SIG-M5 treated with dmso at 0.1 percent for 504 hours (cell line): ENCODE measurements around the gene NEK4.

Source experiments
- DNase-seq: peaks from one replicate; lab custom pipeline; 2025; ENCODE audit not compliant: unreplicated experiment; lab: John Stamatoyannopoulos, UW

The NEK4 gene

DNA sequence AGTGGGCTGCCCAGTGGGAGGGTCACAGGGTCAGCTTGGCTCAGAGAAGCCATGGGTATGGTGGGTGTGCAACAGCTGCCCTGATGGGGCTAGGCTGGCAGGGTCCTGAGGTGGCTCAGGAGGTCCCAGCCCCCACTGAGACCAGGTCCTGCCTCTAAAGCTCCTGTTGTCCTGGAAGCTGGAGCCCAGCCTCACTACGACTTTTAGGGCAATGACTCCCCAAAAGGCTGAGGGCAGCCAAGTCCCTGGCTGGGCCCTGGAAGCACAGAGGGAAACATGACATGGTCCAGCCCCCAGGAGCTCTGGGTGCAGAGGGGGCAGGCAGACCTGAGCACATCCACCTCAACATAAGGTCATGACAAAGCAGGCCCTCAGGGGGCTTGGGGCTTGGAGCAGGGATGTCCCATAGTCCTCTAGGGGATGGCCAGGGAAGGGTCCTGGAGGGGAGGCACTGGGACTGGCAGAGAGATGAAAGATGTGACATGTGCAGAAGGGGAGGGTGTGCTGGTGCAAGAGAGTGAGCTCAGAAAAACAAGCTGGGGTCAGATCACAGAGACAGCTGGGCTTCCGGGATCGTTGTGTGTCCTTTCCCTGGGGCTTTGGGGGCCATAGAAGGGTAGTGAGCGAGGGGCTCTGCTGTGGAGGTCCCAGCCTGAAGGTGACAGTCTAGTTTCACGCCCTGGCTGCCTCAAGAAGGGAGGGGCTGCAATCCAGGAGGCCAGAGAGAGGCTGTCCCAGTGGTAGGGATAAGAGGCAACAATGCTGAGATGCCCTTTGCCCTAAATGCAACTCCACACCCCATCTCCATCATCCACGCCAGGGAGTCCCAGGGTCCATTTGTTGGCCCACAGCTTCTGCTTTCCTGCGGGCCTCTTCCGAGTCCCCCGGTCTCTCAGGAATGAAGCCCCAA lies 23.2 kb upstream of the NEK4 start:
- DNase-seq = no peak

DNA sequence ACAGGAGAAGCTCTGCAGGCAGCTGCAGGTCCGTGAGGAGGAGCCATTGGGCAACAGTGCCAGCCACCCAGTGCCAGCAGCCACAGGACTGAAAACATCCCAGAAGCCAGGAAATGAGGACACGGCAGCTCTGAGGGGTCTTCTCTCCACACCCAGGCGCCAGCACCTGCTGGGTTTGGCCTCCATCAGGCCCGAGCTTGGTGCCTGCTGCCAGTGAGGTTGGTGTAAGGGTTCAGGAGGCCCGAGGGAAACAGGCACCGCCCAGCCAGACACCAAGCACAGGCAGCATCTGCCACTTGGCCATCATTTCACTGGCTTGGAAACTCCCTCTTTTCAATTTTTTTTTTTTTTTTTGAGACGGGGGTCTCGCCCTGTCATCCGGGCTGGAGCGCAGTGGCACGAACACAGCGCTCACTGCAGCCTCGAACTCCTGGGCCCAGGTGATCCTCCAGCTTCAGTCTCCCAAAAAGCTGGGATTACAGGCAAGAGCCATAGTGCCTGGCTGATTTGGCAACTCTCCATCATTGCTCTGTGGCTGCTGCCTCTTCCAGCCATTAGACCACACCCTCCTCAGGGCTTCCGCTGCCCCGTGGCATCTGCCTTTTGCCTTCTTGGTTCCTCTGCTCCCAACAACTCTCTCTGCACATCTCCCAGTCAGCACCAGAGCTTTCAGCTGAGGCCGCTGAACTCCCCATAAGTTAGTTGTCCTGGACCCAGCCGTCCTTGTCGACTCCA lies 22.4 kb upstream of the NEK4 start:
- peak; percentile 28 for DNase-seq

DNA sequence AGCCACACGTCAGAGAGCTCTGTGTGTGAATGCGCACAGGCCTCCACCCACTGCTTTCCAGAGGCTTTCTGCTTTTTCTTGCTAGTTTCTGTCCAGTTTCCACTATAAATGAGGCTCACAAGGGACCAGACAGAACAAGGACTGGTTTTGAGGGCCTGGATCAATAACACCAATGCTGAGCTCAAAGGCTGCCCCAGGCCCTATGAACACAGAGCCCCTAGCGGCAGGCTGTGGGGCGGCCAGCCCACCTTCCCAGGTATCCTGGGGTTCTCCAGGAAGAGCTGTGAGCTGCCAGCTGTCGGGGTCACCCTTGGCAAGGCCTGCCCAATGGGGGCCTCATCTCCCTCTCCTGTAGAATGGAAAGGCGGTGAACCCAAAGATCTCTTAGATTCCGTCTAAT lies 21.7 kb upstream of the NEK4 start:
- no peak for DNase-seq

DNA sequence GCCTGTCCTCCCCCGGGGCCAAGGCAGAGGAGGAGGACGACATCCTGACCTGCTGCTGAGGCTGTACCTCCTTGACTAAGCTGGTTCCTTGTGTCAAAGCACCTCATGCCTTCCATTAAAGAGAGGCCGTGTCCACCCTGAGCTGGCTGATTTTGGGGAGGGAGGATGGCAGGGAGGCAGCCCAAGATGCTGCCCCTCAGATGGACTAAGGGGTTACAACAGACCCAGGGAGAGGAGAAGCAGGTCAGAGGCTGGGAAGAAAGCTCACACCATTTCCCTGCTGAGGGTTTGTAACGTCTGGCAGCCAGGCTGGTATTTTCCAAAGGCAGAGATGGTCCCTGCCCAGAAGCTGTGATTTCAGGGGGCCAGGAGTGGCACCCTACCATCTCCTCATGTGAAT lies 21.2 kb upstream of the NEK4 start:
- no peak for DNase-seq

GRCh38 chr3:52791366-52791765 lies 20.6 kb upstream of the NEK4 start:
- DNase-seq = no peak

DNA sequence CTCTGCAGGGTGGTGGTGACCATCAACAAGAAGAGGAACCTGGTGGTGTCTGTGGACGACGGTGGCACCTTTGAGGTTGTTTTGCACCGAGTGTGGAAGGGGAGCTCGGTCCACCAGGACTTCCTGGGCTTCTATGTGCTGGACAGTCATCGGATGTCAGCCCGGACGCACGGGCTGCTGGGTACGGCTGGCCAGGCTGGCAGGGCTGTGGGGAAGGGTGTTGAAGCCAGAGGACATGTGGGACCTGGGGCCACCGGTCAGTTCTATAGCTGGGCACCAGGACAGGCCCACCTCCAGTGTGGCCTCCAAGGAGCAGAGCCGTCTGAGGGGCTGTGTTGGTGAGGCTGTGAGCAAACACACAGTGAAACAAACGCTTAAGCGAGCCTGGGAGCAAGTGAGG lies 20.0 kb upstream of the NEK4 start:
- DNase-seq = no peak

GRCh38 chr3:52790337-52790736 lies 19.6 kb upstream of the NEK4 start:
- DNase-seq = no peak

DNA sequence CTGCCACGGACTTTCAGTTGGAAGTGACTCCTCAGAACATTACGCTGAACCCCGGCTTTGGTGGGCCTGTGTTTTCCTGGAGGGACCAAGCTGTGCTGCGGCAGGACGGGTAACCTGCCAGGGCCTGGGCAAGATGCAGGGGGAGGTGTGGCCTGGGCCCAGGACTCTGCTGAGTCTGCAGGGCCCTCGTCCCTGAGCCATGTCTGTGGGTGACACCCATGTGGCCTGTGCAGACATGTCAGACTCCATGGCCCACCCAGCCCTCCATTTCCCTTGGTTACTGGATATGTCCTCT lies 19.0 kb upstream of the NEK4 start:
- no peak for DNase-seq

DNA sequence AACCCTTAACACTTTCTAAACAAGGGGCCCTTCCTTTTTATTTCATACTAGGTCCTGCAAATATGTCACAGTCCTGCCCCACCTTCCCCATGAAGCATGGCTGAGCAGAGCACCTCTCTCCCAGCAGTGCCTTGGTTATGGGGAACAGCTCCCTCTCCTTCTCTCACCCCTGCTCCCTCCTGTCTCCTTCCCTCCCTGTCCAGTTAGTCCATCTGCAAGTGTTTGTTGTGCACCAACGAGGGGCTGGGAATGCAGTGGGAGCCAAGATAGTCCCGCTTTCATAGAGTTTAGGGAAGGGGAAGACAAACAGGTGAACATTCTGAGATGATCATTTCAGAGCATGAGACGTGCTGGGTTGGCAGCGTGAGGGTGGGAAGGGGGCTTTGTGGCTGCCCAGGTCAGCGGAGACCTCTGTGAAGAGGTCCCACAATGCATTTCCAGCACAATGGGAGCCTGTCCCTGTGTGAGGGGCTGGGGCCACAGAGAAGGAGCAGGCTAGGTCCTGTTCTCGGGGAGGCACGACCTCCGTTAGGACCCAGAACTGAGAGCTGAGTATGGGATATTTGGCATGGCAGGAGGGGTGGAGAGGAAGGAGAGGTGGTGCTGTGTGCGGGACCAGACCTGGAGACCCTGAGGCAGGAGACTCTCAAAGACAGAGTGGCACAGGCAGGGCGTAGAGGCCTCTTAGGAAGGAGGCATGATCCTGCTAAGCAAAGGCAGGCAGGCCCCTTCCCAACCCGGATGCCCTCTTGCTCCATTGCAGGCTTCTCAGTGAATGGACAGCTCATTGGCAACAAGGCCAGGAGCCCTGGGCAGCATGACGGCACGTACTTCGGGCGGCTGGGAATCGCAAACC lies 18.4 kb upstream of the NEK4 start:
- DNase-seq = no peak

DNA sequence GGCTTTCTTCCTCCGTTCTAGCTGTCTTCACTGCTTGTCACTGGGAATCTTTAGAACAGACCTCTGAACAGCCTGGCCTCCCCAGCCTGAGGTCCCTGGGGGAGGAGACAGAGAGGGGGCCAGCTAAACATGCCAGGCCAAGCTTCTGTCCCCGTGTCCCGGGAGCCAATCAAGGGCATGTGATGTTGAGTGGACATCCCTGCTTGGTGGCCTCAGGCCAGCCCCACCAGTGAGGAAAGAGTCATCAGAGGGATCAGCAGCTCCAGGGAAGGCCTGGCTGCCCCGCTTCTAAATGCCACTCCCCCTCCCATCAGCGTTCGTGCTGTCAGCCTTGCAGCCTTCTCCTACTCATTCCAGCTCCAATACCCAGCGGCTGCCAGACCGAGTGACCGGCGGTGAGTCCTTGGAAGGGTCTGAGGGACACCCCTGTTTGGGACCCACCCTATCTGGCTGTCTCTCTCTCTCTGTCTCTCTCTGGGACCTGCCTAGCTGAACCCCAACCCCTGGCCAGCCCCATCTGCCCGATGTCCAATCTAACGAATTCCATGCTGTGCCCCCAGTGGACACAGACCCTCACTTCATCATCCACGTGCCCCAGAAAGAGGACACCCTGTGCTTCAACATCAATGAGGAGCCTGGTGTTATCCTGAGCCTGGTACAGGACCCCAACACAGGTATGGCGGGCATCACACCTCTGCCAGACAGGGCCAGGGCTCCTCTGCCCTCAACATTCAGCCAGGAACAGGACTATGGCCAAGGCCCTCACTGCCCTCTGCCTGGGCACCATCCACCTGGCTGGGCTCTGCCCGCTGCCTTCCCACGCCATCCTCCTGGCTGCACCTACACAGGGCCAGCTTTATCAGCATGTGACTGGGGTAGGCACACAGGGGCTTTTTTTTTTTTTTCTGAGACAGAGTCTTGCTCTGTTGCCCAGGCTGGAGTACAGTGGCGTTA lies 17.2 kb upstream of the NEK4 start:
- DNase-seq = no peak

GRCh38 chr3:52787246-52787645 lies 16.5 kb upstream of the NEK4 start:
- no peak for DNase-seq

DNA sequence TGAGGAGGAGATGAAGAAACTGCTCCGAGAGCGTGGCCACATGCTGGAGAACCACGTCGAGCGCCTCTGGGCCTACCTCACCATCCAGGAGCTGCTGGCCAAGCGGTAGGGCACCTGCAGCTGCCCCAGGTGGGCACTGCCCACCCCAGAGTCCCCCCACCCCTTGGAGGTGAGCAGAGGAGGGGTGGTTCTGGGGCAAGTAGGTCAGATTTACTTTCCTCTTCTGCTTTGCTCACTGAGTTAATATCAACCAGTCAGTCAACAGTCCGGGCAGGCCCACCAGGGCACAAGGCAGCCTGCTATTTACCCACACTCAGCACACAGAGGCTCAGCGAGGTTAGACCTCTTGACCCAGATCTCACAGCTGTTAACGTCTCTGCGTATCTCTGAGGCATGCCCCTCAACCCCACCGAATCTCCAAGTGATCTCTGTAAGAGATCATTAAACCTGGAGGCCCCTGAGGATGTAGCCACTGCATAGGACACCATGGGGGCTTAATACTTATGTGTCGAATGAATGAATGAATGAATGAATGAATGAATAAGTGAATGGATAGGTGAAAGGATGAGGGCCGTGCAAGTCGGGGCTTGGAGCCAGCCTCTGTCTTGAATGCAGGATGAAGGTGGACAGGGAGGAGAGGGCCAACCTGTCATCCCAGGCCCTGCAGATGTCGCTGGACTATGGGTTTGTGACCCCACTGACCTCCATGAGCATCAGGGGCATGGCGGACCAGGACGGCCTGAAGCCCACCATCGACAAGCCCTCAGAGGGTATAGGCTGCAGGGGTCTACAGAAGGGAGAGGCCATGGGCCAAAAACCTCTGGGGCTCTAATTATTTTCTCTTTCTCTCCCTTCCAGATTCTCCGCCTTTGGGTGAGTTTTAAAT lies 15.8 kb upstream of the NEK4 start:
- no peak for DNase-seq

- DNase-seq = no peak
Observed at GRCh38 chr3:52784931-52785590, 14.3 kb upstream of the NEK4 start.

DNA sequence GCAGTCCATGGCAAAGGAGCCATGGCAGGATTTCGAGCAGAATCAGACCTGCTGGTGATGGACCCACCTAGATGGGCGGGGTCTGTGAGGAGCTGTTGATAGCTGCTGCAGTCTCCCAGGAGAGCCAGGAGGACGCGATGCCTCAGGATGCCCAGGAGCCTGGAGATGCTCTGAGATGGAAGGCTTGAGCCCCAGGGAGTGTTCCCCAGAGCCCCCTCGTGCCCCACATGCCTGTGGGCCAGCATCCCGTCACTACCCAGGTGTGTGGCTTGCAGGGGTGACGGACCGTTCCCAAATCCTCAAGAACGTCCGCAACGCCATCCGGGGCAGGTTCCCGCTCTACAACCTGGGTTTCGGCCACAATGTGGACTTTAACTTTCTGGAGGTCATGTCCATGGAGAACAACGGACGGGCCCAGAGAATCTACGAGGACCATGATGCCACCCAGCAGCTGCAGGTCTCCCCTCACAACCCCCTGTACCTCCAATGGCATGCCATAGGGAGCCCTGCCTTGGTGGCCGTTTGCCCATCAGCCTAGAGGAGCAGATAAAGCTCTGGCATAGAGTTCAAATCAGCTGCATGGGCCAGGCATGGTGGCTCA lies 13.4 kb upstream of the NEK4 start:
- DNase-seq = no peak

GRCh38 chr3:52783211-52783555 lies 12.4 kb upstream of the NEK4 start:
- no peak for DNase-seq

GRCh38 chr3:52782412-52783210 lies 11.9 kb upstream of the NEK4 start:
- DNase-seq = no peak

DNA sequence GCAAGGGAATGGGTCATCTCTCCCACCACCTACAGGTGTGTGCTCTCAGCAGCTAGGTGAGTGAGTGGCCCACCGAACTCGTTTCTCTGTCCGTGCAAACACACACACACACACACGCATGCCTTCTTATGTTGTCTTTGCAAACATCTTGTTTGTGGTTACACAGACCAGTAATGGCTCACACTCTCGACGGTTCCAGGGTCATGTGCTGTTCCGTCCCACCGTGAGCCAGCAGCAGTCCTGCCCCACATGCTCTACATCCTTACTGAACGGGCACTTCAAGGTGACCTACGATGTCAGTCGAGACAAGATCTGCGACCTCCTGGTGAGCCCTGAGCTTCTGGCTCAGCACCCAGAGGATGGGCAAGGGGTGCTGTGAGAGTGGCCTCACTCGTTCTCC lies 11.0 kb upstream of the NEK4 start:
- no peak for DNase-seq
